Eye (tissue), 1 donor: Measurements from ENCODE around the gene GTPBP8.
"Not testable (repeated sequence)": the region's sequence is repeated elsewhere in the genome, so short reads cannot be mapped to it uniquely, and the experiment has no call there.

Experiments used
- DNase-seq: peaks from one replicate; pipeline ENCODE4 v3.0.0-alpha.2; 2015

Gene GTPBP8

GRCh38 chr3:113002037-113002436, 11.3 kb downstream of the GTPBP8 start:
- DNase-seq, result no peak

DNA sequence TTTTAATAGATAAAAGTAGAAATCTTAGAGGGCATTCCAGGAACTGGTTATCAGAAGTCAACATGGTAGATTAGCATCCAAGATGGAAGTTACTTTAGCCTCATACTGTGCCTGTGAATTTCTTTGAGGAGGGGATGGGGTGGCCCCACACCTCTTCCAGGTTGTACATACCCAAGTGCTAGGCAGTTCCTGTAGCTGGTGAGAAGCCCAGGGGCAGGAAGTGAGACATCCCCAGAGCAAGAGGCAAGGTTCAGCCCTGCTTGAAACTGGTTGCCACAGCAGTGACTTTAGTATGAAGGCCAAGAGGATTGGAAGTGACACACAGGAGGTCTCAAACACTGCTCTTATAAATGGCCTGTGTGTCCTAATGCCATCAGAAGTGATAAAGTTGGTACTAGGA, 11.9 kb downstream of the GTPBP8 start:
- DNase-seq, result no peak

DNA sequence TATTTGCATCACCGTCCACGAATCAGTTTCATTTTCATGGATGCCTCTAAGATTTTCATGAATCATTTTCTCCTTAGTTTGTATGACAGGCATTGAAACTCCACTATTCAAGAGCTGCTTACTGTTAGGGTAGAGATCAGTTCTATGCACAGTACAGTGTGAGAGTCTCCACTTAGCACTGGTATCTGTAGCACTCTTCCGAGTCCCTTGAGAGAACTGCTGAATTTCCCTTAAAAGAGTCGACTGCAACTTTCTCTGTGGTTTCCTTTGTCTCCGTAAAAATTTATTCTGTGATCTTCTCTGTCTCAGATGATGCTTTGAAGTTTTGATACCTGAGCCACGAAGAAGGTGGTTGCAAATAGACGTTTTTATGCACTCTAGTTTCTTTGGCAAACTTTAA, 14.8 kb downstream of the GTPBP8 start:
- DNase-seq, result no peak

- DNase-seq, result no peak
These were observed 15.7 kb downstream of the GTPBP8 start for GRCh38 chr3:113006359-113007056.

DNA sequence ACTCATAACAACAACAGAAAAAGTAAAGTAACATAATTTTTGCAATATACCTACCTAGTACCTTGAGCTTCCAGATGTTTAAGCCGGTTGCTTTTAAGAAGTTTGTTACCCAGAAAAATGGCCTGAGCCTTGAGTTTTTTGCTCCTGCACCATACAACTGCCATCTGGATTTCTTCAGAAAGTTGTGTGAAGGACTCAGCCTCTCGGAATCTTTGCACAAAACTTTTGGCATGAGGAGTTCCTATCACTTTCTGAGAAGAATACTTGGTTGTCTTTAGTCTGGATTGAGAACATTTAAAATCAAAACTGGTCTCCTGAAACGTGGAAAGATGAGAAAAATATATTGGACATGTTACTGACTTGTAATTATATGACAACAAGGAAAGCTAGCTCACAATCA, 17.3 kb downstream of the GTPBP8 start:
- DNase-seq, result no peak

DNA sequence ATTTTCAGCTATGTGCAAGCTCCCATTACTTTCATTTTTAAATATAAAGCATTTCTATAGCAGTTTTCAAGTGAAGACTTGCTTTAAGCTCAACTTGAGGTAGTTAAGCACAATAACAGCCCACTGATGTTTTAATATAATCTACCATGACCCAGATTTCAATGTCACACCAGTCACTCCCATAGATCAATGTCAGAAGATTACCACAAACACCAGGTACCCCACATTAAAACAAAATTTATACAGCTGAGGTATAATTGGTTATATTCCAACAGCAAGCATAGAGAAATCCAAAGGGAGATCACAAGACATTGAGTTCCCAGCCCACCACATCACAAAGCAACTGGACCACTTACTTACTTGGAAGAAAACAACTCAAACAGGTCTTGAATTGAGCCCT, 22.8 kb downstream of the GTPBP8 start:
- DNase-seq, result no peak

- DNase-seq, result no peak
These were observed 27.9 kb downstream of the GTPBP8 start for GRCh38 chr3:113018536-113019181.

GRCh38 chr3:113019182-113020137, 28.7 kb downstream of the GTPBP8 start:
- peak; percentile 96 for DNase-seq

GRCh38 chr3:113021471-113021870, 30.7 kb downstream of the GTPBP8 start:
- DNase-seq, result no peak

- no peak for DNase-seq
These were observed 43.2 kb downstream of the GTPBP8 start for GRCh38 chr3:113034011-113034410.

DNA sequence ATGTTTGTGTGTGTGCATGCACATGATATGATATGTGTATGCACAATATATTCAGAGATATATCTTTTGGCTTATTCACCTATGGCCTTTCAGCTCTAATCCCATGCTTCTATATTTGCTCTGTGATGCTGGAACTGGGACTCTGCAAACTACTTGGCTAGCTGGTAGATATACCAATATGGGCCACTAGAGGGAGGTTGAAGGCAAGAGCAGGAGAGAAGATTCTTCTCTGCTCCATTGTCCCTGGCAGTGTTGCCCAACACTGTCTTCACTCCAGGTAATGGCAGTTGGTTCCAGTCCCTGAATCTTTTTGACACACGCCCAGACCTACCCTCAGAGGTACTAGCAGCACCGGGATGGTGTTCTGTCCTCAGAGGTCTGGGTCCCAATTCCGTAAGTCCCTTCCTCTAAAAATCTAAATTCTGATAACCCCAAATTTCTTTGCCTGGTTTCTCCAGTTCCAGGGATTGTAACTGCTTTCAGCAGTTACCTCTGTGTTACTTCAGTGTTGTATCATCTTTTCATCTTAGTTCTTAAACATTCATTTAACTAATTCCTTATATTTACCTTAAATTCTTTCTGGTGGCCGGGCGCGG, 44.7 kb downstream of the GTPBP8 start:
- peak; percentile 88 for DNase-seq

- no peak for DNase-seq
These were observed 47.5 kb downstream of the GTPBP8 start for GRCh38 chr3:113038328-113038727.

DNA sequence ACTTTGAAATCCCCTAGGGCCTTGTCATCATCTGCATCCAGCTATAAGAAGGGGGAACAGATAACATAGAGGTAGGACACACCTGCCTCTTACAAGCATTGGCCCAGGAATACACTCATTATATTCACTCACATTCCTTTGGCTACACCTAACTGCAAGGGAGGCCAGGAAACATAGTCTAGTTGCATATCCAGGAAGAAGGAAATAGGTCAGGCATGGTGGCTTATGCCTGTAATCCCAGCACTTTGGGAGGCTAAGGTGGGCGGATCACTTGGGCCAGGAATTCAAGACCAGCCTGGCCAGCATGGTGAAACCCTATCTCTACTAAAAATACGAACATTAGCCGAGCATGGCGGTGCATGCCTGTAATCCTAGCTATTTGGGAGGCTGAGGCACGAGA, 48.8 kb downstream of the GTPBP8 start:
- no peak for DNase-seq

GRCh38 chr3:113040231-113040630, 49.4 kb downstream of the GTPBP8 start:
- no peak for DNase-seq

- no peak for DNase-seq
These were observed 52.9 kb downstream of the GTPBP8 start for GRCh38 chr3:113043686-113044085.

DNA sequence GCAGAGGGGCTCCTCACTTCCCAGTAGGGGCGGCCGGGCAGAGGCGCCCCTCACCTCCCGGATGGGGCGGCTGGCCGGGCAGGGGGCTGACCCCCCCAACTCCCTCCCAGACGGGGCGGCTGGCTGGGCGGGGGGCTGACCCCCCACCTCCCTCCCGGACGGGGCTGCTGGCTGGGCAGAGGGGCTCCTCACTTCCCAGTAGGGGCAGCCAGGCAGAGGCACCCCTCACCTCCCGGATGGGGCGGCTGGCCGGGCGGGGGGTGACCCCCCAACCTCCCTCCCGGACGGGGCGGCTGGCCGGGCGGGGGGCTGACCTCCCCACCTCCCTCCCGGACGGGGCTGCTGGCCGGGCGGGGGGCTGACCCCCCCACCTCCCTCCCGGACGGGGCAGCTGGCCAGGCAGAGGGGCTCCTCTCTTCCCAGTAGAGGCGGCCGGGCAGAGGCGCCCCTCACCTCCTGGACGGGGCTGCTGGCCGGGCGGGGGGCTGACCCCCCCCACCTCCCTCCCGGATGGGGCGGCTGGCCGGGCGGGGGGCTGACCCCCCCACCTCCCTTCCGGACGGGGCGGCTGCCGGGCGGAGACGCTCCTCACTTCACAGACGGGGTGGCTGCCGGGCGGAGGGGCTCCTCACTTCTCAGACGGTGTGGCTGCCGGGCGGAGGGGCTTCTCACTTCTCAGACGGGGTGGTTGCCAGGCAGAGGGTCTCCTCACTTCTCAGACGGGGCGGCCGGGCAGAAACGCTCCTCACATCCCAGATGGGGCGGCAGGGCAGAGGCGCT, 55.6 kb downstream of the GTPBP8 start:
- not testable (repeated sequence) for DNase-seq

- peak; percentile 95 for DNase-seq
These were observed 60.5 kb downstream of the GTPBP8 start for GRCh38 chr3:113051302-113051711.
